OCI-LY1 (cell line): ENCODE measurements around the gene POLR2J3.
"Not testable (repeated sequence)": the region's sequence is repeated elsewhere in the genome, so short reads cannot be mapped to it uniquely, and the experiment has no call there.

Experiments
- EZH2 ChIP-seq: fragments of 200-600 bp; sonication (generic), shearing (Covaris generic); IDR thresholded peaks from 2 replicates; pipeline ENCODE4 v1.8.0; 2017; ENCODE audit warnings: borderline replicate concordance, mixed run types, mild to moderate bottlenecking, antibody characterized with exemption, low read length, moderate library complexity, mixed read lengths
- TF ChIP-seq, protein P1 (sequence below): fragments of 200-600 bp; sonication (generic), shearing (Covaris generic); IDR thresholded peaks from 2 replicates; pipeline ENCODE4 v1.5.1; 2017; ENCODE audit warnings: mild to moderate bottlenecking, antibody characterized with exemption, low read length, moderate library complexity, mixed read lengths

DNA sequence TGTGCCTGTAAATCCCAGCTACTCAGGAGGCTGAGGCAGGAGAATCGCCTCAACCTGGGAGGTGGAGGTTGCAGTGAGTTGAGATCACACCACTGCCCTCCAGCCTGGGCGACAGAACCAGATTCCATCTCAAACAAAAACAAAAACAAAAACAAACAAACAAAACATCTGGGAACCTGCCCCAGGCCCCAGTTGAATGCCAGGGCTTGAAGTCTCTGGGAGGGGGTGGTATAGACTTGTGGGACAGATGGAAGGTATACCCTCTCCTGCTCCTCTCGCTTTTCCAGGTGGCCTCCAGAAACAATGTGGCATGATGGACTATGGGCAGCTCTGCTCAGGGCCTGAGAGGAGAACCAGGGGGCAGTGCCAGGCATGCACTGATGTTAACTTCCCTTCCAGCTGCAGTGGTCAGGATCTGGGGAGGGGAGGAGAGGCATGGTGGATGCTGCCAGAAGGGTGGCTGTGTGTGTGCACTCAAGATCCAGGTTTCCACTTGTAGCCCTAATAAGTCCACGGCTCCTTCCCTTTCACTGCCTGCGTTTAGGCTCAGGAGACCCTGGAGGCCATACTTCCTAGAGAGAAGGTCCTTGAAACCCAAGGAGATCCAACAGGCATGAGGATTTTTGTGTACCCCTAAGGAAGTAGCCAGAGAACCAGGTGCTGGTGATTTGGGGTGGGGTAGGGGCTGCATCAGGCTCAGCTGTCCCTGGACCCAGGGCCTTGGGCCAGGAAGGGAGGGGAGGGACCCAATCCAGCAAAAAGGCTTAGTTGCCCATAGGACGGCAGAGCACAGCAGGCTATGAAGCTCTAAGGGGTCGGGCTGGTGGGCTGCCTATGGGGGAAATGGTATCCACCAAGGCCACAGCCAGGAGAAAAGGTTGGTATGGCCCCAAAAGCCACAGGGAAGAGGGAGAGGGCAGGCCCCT lies 5.2 kb upstream of the POLR2J3 start:
- TF ChIP-seq, protein P1, sequence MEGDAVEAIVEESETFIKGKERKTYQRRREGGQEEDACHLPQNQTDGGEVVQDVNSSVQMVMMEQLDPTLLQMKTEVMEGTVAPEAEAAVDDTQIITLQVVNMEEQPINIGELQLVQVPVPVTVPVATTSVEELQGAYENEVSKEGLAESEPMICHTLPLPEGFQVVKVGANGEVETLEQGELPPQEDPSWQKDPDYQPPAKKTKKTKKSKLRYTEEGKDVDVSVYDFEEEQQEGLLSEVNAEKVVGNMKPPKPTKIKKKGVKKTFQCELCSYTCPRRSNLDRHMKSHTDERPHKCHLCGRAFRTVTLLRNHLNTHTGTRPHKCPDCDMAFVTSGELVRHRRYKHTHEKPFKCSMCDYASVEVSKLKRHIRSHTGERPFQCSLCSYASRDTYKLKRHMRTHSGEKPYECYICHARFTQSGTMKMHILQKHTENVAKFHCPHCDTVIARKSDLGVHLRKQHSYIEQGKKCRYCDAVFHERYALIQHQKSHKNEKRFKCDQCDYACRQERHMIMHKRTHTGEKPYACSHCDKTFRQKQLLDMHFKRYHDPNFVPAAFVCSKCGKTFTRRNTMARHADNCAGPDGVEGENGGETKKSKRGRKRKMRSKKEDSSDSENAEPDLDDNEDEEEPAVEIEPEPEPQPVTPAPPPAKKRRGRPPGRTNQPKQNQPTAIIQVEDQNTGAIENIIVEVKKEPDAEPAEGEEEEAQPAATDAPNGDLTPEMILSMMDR, result not testable (repeated sequence)
- TF ChIP-seq EZH2, result not testable (repeated sequence)
